NCI-H1092 treated with DMSO at 0.1 percent for 48 hours (cell line): ENCODE data around the gene PREX1.

Experiments
- DNase-seq: peaks from one replicate; lab custom pipeline; 2025; lab: John Stamatoyannopoulos, UW

PREX1 gene

GRCh38 chr20:48635791-48636267 is 192.0 kb downstream of the PREX1 start:
- peak; percentile 52 for DNase-seq

GRCh38 chr20:48635361-48635760 is 192.4 kb downstream of the PREX1 start:
- DNase-seq = no peak

DNA sequence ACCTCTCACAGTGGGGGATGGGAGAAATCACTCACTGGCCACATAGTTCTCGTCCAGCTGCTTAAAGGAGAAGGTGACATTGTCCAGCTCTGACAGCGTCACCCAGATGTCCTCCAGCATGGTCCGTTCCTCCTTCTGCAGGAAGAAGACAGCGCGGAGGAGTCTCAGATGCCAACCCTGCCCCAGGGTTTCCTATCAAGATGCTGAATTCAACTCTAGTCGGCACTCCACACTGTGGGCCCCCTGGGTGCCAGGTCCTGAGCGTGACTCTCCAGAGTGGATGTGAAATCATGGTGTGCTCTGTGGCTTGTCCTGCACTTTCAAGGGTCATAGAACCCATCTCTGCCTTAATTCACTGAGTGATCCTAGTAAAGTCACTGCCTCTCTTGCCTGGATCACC is 193.2 kb downstream of the PREX1 start:
- DNase-seq = no peak

- no peak for DNase-seq
Observed at GRCh38 chr20:48633620-48634257, 194.1 kb downstream of the PREX1 start.

GRCh38 chr20:48632825-48633619 is 194.8 kb downstream of the PREX1 start:
- DNase-seq = no peak

GRCh38 chr20:48632017-48632824 is 195.6 kb downstream of the PREX1 start:
- no peak for DNase-seq

- no peak for DNase-seq
Observed at GRCh38 chr20:48631114-48632016, 196.4 kb downstream of the PREX1 start.

DNA sequence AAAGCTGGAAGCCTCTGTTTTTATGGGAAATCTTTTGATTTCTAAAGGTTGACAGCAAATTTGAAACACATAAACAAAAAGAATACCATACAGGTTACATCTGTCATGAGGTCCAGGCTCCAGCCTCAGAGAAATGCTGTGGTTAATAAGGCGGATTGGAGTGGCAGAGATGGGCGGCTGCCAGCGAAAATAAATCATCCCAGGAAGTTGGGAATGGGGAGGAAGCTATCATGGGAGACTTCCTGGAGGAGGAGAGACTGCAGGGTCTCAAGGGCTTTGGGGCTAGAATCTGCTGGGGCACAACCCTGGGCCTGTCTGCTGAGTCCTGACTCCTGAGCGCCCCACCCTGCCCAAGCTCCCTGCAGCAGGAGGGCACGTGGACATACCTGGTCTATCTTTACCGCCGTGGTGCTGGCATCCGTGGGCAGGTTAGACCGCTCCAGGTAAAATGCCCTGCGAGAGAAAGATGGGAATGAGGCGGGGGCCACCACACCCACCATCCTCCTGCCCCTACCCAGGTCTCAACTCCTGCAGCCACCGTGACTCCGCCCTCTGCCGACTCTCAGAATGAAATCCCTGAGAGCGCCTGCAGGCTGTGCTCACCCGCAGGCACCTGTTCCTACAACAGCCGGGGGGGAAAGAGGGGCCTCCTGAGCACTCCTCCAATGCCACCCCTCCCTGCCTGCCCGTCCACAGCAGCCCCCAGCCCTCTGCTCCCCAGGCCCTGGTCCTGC is 197.3 kb downstream of the PREX1 start:
- no peak for DNase-seq

GRCh38 chr20:48629960-48630315 is 197.9 kb downstream of the PREX1 start:
- no peak for DNase-seq

DNA sequence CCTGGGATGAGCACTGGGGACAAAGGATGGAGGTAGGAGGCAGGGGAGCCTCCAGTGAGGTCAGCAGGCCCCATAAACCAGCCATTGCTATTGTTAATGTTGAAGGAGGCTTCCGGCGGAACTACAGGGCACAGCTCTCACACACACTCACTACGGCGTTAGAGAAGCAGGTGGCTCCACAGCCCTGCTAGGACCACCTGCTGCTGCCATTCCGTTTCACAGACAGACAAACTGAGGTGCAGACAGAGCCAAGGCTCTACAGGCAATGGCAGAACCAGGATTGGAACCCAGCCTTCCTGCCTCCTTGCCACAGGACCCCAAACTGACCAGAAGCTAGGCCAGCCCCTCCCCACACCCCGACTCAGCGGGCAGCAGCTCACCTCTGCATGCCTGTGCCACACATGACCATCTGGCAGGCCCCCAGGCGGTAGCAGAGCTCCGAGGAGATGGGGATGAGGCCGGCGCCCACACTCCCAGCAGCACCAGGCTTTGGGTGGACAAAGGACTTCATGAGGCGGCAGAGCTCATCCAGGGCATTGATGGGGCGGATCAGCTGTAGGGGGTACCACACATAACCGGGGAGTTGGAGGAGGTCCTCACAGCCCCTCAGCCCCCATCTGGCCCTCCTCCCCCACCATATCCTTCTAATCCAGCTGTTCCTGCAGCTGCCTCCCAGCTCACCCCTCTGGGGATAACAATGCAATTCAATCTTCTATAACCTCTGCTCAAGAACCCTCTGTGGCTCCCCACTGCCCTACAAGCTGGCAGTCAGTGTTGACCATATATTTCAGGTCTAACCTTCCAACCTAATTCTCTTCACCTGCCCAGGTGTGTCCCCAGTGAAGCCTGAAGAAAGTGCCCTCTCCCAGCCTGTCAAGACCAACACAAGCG is 198.5 kb downstream of the PREX1 start:
- no peak for DNase-seq

GRCh38 chr20:48627737-48628128 is 200.1 kb downstream of the PREX1 start:
- DNase-seq = no peak

DNA sequence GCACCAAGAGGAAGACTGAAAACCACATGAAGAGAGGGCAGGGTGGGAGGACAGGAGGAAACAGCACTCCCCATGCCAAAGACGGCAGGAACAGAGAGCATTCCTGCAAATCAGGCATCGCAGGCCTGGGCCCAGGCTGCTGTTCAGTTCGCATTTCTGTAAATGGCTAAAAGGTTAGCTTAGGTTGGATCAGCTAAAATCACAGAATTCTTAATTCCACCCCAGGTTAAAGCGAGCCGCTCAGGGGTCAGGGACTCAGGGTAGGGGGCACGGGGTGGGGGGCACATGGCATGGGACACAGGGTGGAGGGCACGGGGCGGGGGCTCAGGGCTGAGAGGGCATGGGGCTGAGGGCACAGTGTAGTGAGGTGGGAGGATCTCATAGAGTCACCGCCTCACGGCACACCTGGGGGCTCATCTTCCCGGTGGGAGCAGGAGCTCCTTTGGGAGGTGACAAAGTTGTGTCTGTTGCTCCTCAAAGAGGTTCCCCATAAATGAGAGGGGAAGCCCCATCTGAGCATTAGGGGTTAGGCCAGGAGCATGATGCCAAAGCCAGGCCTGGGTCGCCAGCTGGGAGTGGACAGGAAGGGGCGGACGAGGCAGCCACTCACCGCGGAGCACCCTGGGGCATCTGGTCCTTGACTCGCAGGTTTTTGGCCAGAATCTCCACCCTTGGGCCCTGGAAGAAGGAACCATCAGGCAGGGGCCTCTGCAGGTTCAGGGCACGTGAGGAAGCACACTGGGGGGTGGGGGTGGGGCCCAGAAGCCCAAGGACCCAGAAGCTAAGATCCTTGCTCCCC is 200.7 kb downstream of the PREX1 start:
- no peak for DNase-seq

GRCh38 chr20:48626226-48626937 is 201.4 kb downstream of the PREX1 start:
- DNase-seq = no peak

GRCh38 chr20:48625136-48625900 is 202.5 kb downstream of the PREX1 start:
- no peak for DNase-seq

DNA sequence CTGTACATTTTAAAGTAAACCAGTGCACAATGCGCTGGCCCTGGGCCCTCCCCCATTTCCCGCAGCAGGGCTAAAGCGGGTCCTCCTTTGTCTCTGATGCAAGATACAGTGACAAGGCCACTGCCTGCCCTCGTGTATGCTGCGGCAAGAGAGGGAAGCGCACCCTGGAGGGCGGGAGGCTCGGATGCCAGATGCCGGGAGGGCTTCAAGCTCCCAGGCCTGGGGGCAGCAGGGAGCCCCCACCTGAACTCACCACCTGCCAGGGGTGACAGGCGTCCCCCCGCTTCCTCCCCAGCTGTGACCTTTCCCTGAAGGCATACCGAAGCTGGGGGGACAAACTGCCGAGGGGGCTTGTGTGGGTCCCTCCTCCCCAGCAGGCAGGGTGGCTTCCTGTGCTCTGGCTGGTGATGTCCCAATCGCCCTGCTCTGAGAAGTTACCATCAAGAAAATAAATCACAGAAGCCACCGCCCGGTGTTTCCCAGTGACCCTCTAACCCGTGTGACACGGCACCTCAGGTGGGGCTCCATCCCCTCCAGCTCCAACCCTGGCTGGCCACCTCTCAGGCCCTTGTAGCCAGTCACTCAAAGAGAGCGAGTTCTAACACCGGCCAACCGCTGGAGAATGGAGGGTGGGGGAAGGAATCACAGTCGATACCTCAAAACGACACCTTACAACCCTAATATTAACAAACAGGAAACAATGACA is 203.3 kb downstream of the PREX1 start:
- no peak for DNase-seq

DNA sequence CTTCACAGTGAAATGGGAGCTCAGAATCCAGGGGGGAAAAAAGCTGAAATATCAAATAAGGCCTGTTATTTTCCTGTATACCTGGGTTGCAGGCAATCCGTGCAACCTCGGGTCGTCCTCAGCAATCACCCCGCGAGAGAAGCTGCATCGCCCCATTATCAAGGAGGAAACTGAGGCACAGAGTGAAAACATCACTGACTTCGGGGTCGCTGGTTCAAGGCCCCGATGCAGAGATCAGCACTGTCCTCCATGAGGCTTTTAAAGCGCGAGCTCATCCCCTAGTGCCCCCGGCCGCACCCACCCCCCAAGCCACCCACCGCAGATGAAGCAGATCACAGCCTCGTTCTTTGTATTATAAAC is 203.9 kb downstream of the PREX1 start:
- DNase-seq = no peak
